Glomerular visceral epithelial cell (primary cell): ENCODE data around the gene RFTN1.

ENCODE experiments used
- DNase-seq: peaks from one replicate; pipeline ENCODE4 v3.0.0-alpha.2; 2016; ENCODE audit errors: extremely low spot score

RFTN1 gene

DNA sequence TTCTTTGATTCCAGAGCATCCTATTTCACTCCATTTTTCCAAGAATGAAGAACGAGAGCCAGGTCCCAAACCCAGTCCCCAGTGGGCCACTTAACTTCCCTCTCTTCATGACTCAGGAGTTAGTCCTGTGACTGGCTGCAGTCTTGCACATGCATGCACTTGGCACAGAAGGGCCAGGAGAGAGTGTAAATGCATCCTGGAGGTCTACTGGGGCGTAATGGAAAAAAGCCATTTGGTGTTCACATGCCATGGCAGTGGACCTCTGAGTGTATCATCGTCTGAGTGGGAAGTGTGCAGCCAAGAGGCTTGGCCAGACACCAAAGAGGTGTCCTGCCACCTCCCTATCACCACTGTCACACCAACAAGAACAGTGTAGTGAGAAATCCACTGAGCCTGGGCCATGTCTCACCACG lies 15.1 kb upstream of the RFTN1 start:
- DNase-seq: no peak

DNA sequence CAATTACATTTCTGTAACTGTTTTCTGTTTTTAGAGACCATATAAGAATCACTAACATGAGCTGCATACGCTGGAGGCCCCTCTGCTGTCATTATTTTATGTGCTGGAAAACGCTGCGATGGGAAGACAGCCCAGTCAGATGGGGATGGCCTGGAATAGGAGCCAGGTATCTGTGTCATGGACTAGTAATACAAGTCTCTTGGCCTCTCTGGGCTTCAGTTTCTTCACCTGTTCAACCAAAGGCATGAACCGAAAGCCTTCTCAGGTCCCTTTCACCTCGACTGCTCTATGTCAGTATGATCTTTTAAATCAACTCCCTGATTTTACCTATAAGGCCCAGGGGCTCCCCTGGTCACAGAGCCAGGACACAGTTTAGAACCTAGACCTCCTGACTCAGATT lies 14.6 kb upstream of the RFTN1 start:
- DNase-seq: no peak

DNA sequence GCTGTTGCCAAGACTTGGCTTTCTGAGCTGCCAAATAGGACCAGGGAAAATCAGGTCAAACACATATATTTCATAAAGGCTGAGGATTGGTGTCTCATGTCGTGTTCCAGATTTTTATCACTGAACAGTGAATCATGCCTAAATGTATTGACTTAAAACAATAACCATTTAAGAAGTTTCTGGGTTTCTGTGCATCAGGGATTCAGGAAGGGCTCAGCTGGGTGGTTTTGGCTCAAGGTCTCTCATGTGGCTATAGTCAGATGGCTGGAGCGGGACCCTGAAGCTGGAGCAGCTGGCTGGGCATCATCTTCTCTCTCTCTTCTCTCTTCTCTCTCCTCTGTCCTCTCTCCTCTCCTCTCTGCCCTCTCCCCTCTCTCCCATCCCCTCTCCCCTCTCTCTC lies 10.7 kb upstream of the RFTN1 start:
- DNase-seq: no peak

DNA sequence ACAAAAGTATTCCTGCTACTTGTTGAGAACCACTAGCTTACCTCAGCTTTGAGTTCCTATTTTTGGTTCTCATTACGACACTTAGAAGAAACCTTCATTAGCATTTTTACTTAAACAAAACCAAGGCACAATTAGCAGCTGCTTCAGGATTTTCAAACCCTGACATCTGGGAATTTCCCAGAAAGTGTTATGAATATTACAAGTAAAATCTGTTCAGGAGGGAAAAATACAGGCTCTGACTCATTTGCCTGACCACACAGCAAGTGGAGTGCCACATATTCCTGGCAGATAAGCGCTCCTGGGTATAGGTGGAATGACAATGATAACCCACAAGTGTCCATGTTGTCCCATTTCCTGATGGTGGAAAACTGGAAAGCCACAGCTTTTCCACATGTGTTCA lies 10.3 kb upstream of the RFTN1 start:
- peak; percentile 56 for DNase-seq

DNA sequence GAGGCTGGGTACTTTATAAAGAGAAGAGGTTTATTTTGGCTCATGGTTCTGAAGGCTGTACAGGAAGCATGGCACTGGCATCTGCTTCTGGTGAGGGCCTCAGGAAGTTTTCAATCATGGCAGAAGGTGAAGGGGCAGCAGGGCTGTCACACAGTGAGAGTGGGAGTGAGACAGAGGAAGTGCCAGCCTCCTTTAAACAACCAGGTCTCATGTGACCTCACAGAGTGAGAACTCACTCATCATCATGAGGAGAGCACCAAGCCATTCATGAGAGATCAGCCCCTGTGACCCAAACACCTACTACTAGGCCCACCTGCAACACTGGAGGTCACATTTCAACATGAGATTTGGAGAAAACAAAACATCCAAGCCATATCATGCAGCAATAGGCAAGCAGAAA lies 9.3 kb upstream of the RFTN1 start:
- DNase-seq: no peak

DNA sequence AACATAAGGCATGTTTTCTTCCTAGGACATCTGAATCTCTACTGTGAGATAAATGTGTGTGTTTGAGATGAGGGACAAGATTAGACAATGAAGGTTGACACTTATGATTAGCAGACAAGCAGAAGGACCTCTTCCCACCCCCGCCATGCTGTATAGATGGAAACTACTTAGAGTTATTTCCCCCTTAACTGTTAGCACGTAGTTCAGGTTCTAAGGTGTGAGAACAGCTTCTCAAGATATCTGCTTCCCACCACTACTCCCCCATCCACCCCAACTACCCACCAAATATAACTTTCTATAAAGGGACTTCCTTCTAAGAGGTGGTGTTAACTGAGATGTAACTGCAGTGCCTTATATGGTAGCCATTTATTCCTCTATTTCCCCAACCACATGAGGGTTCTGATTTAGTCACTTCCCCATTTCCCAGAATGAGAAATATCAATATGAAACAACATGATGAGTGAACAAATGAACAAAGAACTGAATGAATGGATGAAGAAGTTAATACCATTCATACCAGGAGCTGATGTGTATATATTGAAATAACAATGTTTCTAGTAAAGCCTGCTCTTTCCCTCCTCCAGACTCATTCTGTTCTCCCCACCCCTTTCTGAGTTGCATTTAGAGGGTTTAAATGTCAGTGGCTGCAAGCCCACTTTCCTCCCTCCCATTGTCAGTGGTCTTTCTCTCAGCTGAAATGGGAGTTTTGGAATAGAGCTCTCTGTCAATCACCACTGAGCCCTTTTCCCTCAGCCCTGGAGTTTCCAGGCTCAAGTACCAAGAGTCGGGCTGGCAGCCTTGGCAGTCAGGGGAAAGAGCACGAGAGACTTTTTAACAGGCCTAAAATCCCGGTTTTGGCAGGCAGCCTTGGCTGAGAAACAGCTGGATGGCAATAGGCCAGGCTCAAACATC lies 7.7 kb upstream of the RFTN1 start:
- no peak for DNase-seq

DNA sequence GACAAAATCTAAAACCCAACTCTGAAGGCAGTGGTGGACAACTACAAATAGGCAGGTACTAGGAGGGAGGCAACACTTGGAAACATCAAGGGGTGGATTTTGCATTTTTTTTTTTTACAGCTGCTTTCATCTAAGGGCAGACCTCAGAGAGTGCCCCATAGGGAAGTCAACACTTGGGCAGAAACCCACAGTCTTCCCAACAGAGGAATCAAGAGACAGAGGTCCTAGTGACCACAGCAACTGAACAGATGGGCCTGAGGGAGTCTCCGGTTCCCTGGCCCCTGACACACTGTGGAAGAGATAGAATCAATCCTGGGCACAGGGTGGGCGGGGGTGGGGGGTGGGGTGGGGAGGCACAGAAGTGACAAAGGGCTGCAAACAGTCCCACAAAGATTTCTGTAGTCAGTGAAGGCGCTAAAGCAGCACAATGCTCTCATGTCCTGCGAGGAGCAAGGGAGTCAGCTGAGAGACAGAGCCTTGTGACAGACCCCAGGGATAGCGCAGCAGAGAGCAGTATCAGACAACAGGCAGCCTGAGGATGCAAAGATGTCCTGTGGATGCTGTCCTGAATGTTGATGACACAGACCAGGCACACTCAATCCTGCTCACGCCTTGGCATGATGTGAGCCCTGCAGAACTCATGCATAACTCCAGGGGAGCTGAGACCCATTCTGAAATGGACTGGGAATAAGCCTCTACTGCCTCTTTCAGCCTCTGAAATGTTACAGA lies 6.9 kb upstream of the RFTN1 start:
- no peak for DNase-seq

DNA sequence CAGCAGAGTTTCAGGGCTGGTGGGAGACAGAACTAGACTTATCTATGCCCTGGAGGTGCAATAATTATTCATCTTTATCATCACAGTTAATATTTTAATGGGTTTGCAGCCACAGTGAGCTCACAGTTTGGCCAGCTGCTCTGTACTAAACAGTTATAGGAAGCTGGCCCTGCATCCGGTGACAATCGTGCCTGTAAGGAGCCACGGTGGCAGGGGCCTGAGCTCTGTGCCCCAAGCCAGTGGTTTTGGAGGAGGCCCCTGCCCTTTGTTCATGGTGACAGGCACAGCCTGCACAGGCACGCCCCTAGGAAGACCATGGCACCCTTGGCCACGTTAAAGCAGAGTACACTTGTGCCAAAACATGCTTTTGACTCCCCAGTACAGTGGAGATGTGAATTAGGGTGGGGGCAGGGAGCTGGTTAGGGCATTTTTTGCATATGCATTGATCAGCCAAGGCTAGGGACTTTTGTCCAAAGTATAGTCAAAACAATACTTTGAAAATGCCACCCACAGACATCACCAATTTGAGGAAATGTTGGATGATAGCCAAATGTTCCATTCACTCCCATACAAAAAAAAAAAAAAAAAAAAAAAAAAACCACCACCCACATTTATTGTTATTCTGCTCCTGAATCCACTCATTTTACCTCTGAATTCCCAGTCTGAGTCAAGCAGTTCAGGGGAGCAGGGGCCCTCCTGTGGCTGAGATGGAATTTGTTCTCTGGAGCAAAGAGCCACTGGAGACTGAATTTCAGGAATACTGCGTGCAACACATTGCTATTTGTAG lies 3.4 kb upstream of the RFTN1 start:
- DNase-seq: peak; percentile 67

DNA sequence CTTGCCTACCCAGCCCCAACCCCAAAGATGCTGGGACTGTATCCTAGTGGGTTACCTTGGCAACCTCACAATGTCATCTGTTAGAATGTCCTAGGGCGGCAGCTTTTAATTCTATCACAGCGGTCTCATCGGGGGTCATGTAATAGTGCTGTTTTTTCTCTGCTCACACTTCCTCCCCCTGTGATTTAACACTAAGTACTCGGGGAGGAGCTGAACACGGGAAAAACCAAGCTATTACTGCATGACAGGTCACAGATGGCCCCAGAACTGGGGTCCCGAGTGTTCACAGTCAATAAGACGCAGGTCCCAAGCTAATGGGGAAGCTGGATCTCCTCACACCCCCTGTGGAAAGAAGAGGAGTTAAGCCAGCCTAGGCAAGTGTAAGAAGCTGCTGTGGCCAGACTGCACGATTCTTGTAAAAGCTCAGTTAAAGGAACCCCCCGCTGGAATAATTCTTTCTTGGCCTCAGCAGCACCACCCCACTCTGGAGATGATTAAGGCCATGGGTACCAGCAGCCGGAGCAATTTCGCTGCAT lies 2.5 kb upstream of the RFTN1 start:
- no peak for DNase-seq

DNA sequence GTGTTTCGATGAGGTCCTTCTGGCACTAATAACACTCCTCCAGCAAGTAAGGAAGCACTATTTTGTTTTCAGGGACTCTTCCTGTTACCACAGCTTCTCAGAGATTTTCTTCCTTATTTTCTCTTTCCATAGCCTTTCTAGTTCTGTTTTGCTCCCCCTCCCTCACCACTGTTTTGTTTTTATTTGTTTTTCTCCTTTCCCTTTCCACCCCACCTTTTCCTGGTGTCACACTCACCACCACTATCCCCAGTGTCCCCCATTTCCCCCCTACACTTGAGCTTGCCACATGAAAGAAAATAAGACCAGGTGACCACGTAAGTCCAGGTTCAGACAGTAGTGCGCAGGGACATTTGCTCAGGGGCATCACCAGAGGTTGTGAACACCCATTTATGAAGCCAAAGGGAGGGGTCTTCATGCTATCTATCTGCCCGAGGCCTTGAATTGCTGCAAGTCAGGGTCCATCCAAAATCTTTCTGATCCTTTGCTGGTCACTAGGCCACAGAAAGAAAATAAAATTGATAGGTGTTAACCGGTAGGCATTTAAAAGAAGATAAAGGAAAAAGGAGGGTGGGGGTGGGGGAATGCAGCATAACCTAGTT lies 1.4 kb upstream of the RFTN1 start:
- no peak for DNase-seq

DNA sequence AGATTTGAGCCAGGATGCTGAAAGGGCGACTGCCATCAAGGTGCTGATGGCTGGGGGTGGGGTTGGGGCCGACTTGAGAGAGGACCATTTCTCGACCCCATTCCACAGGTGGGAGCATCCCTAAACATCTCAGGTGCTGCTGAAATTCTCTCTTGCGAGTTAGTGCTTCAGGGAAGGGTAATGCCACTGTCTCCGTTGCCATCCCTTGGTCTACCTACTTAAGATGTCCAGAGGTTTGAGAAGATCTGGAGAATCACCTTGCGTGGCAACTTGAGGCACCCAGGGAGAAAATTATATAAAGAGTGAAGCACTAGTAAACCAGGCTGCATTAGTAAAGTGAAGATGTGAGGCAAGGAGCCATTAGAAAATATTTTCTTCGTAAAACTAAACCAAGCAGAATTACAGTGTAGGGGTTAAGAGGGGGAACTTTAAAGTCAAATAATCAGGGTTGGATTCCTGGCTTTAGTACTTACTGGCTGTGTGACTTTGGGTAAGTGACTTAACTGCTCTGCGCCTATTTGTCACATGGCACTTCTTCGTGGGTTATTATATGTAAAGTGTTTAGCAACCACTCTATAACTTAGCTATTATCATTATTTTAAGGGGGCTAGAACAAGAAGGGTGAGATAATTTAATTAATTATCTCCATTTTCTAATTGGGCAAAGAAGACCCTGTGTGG lies 662 bp upstream of the RFTN1 start:
- DNase-seq: no peak

DNA sequence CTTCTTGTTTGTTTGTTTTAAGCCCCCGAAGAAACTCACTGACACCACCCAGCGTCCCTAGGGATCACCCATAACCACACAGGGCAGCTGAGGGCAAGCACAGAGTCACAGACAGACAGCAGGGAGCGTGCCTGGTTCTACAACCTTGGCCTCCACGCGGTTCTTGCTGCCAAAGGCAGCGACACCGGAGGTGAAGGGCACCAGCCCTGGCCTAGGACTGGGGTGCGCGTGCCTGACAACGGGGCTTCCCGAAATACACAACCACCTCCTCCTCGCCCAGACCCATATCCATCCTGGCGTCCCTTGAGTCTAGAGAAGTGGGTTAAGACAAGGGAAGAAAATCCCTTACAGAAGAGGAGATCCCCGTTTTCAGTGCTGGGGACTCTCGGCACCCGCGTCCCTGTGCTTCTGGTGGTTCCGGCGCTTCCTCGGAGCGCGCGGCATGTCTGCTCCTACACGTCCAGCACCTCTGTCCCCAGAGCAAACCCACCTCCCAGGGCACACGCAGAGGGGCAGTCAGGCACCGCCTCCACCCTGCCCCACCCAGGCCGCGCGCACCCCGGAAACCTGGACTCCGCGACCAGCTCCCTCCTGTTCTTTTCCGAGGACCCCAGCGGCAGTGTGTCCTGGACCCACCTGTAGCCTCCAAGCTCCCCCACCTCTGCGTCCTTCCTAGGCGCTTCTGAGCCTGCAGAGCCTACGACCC lies 911 bp downstream of the RFTN1 start:
- peak; percentile 33 for DNase-seq

DNA sequence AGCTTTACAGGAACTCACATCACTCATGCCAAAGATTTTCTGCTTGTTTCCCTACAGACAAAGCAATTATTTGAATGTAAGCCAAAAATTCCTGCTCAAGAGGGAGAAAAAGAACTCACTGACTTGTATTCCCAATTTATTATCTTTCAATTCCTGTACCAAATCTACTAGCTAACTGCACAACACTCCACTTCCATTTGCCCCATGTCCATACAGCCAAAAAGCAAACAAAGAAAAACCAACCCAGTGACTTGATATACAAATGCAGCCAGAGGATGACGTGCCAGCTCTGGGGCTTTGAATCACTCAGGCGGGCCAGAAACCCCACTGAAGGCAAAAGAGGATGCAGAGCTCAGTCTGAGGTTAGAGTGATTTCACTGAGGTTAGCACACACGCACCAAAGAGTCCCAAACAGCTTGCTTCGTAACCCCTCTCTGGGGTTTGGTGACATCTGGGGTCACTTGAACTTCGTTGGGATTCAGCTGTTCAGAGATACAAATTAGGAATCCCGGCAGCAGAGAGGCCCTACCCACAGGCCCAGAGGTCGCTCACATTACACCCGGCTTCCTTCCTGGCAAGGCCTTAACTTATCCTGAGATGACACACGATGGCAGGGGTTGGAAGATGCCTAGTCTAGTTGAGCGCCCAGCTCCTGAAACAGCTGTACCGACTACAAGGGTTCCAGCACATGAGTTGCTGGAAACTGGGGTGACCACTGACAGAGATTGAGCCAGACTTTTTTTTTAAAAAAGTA lies 1.6 kb downstream of the RFTN1 start:
- DNase-seq: peak; percentile 75

DNA sequence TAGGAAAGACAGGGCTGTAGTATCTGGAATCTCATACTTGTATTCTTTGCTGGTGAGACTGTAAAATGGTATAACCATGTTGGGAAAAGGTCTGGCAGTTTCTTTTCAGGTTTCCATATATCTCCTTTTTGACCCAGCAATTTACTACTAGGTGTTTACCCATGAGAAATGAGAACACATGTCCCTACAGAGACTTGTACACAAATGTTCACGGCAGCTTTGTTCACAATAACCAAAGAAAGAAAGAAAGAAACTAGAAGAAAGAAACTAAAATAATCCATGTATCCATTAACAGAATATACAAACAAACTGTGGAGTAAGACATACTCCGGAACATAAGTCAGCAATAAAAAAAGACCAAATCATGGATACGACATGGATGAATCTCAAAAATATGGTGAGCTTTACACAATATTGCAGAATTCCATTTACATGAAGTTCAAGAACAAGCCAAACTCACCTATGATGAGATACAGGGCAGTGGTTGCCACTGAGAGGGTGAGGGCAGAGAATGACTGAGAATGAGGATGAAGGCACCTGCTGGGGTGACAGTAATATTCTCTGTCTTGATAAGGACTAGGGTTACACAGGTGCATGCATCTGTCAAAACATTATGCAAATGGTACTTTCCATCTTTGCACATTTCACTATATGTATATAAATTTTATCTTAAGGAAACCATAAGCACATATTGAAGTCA lies 2.7 kb downstream of the RFTN1 start:
- no peak for DNase-seq

DNA sequence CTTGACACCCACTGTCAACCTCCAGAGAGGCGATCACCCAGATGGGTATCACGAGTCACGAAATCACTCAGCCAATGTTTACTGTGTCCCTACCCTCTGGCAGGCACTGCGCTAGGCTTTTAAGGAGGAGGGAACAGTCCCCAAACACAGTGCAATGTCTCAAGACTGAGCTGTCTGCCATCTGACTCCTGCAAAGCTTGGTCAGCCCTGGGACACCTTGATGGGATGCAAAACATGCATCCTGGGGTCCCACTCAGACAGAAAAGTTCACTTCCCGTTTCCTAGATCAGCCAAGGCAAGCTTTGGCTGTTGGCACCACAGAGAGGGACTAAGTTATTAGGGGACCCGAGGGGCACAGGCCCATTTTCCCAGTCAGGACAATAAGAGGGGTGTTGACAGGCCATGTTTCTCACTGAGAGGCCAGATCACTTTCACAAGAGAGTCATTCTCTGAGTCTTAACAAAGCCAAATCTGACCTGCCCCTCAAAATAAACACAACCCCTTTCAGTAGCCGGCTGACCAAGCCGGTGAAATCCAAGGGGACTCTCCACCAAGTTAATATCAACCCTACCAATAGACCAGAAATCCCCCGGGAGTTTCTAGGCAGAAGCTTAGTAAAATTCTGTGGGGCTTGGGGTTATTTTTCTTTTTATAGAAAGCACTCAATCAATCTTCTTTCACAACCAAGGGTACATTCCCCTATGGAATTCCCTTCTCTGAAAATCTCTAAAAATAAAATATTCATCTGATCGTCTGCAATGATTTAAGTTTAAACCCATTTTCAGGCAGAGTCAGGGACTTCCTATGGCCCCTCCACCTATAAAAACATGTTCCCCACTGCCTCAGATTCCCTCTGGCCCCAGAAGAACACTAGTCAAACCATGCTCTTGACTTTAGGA lies 3.5 kb downstream of the RFTN1 start:
- DNase-seq: no peak

DNA sequence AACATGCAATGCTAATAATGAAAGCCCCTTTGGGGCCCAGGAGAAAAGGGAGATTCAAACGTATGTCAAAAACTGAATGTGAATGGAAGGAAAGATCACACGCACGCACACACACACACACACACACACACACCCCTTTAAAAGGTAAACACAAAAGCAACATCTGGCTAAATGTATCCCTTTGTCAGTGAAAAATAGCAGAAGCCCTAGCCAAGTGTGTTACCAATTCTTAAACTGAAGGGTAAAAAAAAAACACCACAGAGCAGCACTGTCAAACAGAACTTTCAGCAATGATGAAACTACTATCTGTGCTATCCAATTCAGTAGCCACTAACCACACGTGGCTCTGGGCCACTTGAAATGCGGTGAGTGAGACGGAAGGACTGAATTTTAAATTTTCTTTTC lies 4.9 kb downstream of the RFTN1 start:
- DNase-seq: no peak

DNA sequence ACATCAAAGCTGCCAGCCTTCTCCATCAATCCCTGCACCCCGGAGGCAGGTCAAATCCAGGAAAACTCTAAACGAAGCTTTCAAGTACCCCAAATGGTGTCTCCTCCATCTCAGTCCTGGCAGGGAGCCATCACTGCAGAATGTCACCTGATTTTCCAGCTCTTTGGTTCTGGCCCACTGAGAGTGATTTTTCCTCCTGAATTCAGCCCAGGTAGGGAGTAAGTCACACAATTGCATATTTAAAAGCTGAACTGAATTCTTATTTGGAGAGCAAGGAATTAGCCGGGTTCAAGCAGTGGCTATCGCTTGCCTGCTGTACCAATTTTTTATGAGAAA lies 5.3 kb downstream of the RFTN1 start:
- DNase-seq: no peak

DNA sequence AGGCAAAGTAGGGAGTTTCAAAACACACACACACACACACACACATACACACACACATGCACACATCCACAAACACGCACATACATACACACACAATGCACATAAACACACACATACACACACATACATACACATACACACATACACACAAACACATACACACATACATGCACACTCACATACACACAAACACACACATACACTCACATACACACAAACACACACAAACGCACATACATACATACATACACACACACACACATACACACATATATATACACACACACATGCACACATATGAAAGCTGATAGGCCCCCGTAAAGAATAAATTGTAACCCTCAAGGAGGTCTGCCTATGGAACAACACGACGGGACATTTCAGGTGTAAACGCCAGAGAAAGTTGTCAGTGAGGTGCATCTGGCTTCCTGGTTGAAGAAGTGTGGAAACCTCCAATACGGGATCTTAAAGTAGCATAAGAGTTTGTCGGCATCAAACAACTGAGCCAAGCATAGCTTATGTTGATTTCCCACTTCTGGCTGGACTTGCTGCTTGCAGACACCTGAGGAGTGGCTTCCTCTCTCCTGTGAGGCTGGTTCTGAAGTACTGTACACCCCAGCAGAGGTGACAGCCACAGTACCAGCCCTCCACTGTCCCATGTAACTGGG lies 5.8 kb downstream of the RFTN1 start:
- DNase-seq: no peak
